HT-29 (cell line): ENCODE data around the gene FMC1. TPM values are rescaled to one million over a fixed set of nuclear protein-coding genes. Genes with fewer than 3 reads are reported as not detected.
A peak's percentile ranks its signal among the peaks of the same experiment; 100 is the strongest.
"Not testable (repeated sequence)": the region's sequence is repeated elsewhere in the genome, so short reads cannot be mapped to it uniquely, and the experiment has no call there.

ENCODE experiments used
- DNase-seq: peaks from one replicate; pipeline ENCODE4 v3.0.0-alpha.2; 2015; ENCODE audit warnings: low spot score
- total RNA-seq: library from RNA; depleted of rRNA; stranded (reverse); fragments of >200 nt; shearing (Covaris generic); gene quantifications from 2 replicates; pipeline ENCODE4 v1.2.3, GENCODE V29; 2014

The FMC1 gene
- total RNA-seq, 1 experiment from 2014 or later = 16.5 TPM

- peak; percentile 100 for DNase-seq
Observed at GRCh38 chr7:139340037-139340807, 915 bp upstream of the FMC1 start.

GRCh38 chr7:139340808-139341057 lies 404 bp upstream of the FMC1 start:
- DNase-seq = no peak

GRCh38 chr7:139341776-139342226 lies 664 bp downstream of the FMC1 start:
- DNase-seq = no peak

GRCh38 chr7:139345042-139345441 lies 3.9 kb downstream of the FMC1 start:
- no peak for DNase-seq

GRCh38 chr7:139351027-139351426 lies 9.9 kb downstream of the FMC1 start:
- no peak for DNase-seq

GRCh38 chr7:139354729-139355128 lies 13.6 kb downstream of the FMC1 start:
- no peak for DNase-seq

GRCh38 chr7:139355320-139355719 lies 14.2 kb downstream of the FMC1 start:
- DNase-seq = no peak

- DNase-seq = not testable (repeated sequence)
Observed at GRCh38 chr7:139357729-139358506, 16.8 kb downstream of the FMC1 start.

GRCh38 chr7:139358541-139359365 lies 17.6 kb downstream of the FMC1 start:
- peak; percentile 83 for DNase-seq

- peak; percentile 100 for DNase-seq
Observed at GRCh38 chr7:139359366-139360209, 18.5 kb downstream of the FMC1 start, which contains the start of gene LUC7L2. Gene LUC7L2, plus strand, starts transcription at chr7:139359894. Its CDS starts 368 bp downstream, at chr7:139360262.

- DNase-seq = peak; percentile 96
Observed at GRCh38 chr7:139360210-139360947, 19.2 kb downstream of the FMC1 start.

GRCh38 chr7:139360948-139361307 lies 19.8 kb downstream of the FMC1 start:
- DNase-seq = peak; percentile 35

- peak; percentile 13 for DNase-seq
Observed at GRCh38 chr7:139361523-139361922, 20.4 kb downstream of the FMC1 start.

GRCh38 chr7:139362302-139362701 lies 21.2 kb downstream of the FMC1 start:
- no peak for DNase-seq

GRCh38 chr7:139362981-139363380 lies 21.8 kb downstream of the FMC1 start:
- no peak for DNase-seq

GRCh38 chr7:139365336-139365735 lies 24.2 kb downstream of the FMC1 start:
- no peak for DNase-seq

- DNase-seq = no peak
Observed at GRCh38 chr7:139366400-139366799, 25.3 kb downstream of the FMC1 start.

- no peak for DNase-seq
Observed at GRCh38 chr7:139367438-139368155, 26.5 kb downstream of the FMC1 start.

GRCh38 chr7:139370301-139370942 lies 29.3 kb downstream of the FMC1 start:
- DNase-seq = no peak
